Raji (cell line): ENCODE measurements around the gene CACNB4.

ENCODE experiments used
- POLR2A ChIP-seq: IDR thresholded peaks from 2 replicates; pipeline ENCODE4 v1.6.1; 2011; ENCODE audit warnings: low read depth, low read length, control low read depth; ENCODE audit not compliant: insufficient read depth

The CACNB4 gene

DNA sequence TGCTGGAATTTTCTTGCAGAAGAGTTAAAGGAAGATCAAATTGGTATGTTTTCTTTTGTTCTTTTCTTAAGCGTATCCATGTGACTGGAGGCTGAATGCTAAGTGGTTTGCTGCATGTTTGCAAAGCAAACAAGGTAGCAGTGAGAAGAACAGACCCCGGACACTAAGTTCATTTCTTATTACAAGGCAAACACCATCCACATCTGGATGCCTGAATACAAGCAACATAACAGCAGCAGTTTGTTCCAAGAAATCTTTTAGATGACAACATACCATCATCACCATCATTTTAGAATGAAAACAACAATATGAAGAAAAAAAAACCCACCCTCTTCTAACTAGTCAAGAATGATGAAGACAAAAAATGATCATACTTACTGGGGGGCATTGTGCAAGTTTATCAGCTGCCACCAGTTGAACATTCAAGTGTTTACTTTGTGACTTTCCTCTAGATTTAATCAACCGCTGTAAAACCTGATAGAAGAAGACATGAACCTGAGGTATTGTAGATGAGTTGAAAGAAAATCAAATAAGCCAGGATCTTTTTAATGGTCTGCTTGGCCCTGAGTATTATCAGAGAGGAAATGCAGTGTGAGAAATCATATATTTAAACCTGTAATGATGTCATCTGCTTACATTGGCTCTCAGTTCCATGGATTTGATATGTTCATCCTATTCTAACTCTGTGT lies 245.6 kb downstream of the CACNB4 start:
- no peak for TF ChIP-seq POLR2A

DNA sequence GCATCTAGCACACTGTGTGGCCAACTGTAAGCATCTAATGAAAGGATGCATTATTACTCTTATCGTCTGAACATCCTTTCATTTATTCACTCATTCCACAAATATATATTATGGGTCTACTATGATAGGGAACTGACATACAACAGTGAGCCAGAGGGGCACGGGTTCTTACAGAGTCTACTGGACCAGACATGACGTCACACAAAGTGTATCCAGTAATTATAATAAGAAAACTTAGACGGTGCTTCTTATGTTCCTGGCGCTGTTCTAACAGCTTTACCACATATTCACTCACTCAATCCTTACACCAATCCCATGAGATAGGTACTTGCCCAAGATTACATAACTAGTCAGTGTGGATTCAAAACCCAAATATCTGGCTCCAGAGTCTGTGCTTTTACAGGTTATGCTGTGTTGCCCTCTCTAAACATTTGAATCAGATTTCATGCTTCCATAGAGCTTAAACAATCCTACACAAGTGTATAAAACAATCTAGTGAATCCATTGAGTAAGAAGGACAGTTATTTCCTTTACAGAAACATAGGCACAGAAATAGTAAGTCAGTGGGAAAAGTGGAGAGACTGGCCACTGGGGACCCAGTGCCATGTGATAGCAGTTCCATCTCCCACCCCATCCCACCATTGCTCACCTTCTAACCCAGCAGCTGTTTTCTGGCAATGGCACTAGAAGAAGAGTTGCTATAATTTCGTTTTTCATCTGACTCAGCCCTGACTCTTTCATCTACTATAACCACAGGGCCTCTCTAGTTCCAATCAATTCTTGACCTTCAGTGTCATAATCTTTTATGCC lies 246.4 kb downstream of the CACNB4 start:
- no peak for TF ChIP-seq POLR2A

DNA sequence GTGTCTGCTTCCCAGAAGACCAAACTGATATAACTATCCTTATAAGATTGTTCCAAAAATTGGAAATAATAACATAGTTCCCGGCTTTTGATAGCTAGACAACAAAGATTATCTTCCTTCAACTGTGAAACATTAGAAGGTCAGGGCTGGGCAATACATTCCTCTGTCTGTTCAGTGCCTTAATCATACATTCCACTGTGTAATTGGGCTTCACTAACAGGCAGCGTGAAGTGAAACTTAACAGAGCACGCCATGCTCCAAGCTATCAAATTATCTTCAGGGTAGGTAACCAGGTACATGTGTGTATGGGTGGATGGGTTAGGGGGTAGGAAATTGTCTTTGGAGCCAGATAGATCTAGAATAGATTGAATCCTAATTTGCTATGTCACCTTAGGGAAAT lies 247.1 kb downstream of the CACNB4 start:
- no peak for TF ChIP-seq POLR2A

DNA sequence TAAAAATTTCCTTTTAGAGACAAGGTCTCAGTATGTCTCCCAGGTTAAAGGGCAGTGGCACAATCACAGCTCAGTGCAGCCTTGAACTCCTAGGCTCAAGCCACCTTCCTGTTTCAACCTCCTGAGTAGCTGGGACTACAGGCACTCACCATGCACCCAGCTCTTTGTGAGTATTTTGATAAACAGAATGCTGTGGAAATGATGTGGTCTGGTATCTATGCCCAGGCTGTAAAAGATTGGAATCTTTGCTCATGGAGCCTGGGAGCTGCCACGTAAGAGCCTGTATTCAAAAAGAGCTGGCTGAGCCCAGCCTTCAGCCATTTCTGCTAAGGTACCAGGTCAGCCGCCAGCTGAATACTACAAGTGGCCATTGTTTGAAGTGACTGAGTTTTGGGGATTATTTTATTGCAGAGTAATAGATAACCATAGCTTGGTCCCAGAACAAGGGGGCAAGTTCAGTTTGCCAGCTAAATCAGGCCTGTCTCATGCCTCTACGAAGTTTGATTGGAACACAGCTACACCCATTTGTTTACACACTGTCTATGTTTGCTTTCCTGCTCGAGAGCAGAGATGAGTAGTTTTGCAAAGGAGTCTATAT lies 249.3 kb downstream of the CACNB4 start:
- TF ChIP-seq POLR2A, result no peak

DNA sequence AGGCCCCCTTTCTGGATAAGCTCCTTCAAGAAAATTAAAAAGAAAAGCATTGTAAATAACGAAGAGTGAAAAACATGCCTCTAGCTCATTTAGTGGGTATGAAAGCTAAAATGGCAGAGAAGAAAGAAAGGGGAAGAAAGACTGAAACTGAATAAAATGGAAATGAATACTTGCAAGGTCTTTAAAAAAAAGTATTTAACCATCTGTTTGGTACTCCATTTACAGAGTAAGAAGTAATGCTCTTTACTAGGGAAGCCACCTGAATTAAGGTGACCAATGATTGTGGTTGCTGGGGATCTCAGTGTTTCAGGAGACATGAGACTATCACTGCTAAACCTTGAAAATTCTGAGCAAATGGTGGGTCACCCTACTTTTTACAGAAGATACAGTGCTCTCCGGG lies 253.0 kb downstream of the CACNB4 start:
- no peak for TF ChIP-seq POLR2A

DNA sequence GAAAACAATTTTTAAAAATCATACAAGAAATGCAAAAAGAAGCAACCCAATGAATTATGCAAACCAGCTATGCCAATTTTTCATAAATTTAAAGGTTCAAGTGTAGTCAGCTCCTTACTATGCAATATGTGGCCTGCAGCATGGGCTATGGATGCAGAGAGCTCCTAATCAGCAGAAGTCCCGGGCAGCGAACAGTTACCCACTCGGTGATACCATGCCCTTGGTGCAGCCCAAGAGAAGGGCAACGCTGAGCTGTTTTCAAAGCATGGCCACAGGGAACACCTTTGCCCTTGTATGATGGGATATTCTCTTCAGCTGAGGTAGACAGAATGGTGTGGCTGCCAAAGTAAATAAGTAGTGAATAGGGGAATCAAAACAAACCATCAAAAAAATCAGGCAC lies 253.4 kb downstream of the CACNB4 start:
- no peak for TF ChIP-seq POLR2A

DNA sequence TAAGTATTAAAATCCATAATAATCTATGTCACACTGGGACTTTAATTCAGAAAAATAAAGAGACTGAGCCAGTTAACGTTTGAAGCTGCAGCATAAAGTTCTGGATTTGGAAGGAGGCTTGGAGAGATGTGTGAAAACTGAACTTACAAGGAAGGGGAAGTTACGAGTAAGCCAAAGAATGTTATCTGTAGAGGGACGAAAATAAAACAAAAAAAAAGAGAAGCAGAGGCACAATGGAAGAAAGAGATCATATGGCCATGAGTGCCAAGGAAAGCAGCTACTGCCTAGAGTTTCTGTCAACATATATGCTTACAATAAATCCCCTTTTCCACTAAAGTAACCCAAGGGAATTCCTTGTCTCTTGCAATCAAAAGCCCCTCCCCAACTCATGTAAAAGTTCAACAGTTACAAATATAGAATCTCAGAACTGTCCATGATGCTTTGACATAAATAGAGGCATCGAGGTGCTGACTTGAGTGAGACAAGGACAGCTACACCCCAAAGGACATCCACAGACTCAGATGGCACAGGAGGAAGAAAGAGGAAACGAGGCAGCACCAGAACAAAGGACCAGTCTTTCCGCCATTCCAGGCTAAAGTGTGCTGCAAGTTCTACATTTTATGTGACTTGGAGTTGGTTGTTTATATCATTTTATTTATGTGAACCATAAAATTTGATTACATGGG lies 254.5 kb downstream of the CACNB4 start:
- no peak for TF ChIP-seq POLR2A

DNA sequence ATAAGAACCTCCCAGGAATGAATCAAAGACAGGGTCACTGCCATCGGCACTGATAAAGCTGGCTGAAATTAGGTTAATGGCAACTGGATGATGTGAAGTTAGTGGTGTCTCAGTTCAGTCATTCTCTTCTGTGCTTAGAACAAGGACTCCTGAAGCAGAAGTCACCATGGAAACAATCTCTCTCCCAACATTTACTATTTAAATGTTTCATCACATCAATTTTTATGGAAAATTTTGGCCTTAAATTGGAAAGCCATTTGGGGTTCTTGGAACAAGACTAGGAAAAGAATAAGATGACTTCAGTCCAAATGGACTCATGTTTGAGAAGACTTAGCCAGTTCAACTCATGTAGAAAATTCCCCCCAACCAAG lies 255.2 kb downstream of the CACNB4 start:
- TF ChIP-seq POLR2A, result no peak

DNA sequence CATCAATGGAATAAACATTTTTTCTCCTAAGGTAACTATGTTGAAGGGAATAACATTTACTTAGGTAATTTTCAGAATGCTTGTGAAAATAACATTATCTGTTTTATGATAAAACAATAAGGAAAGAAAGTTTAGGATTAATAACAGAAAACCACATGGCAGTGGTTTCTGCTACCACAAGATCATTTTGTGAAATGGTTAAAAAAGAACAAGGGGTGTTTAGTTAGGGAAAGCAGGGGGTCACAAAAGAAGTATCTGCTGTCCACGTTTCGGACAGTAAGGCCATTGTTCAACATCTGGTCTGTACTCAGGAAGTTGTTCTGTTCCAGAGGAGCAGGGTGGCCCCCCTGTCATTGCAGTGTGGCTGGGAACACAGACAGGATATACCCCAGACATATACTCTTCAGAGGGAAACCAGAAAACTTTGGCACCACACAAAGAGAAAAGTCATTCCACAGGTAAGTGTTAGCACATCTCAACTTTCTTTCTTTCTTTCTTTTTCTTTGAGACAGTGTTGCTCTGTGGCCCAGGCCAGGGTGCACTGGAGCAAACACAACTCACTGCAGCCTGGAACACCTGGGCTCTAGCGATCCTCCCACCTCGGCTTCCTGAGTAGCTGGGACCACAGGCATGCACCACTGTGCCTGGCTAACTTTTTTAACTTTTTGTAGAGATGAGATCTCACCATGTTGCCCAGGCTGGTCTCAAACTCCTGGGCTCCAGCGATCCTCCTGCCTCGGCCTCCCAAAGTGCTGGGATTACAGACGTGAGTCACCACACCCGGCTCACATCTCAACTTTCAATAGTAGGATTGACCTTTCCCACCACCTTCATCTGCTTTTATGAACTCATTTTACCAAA lies 255.8 kb downstream of the CACNB4 start:
- TF ChIP-seq POLR2A, result no peak

DNA sequence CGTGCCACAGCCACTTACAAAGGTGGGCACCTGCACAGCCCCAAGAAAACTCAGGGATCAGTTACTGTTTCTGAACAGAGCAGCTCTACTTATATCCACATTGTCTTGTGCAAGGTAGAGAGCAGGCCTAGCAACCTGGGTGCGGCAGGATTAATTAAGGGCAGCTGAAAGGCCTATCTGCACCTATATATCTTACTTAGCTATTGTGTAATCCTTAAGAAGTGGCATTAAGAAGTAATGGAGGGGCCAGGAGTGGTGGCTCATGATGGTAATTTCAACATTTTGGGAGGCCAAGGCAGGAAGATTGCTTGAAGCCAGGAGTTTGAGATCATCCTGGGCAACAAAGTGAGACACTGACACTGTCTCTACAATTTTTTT lies 257.8 kb downstream of the CACNB4 start:
- TF ChIP-seq POLR2A, result no peak

DNA sequence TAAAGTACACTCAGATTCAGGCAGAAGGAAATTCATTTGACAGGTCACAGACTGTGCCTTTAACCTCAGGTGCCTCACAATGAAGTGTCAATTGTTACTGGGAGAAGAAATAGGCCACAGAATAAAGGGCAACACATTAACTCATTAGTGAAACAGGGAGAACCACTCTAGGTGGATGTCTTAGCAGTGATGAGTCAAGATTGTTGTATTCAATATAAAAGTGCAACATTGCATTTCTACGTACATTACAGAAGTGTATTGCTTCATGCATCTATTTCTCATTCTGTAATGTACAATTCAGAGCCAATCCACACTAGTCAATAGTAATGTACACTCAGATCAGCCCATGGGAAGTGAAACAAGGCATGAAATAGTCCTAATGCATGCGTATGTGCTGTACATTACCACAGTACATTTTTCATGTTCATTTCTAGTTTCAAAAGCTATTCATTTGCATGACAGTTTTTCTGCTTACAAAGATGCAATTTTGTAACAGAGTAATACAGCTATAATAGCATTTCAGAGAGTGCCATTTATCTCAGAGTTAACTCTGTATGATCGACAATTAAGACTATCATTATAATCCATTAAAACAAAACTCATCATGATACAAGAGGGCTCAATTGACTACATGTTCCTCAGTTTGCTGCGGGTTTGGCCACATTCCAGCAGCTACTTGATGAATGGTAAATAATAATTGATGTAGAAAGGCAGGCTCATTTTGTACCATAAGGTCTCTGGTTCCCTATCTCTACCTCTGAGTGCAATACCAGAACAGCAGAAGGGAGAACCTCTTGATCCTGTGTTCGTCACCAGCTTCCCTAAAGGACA lies 258.4 kb downstream of the CACNB4 start:
- no peak for TF ChIP-seq POLR2A

DNA sequence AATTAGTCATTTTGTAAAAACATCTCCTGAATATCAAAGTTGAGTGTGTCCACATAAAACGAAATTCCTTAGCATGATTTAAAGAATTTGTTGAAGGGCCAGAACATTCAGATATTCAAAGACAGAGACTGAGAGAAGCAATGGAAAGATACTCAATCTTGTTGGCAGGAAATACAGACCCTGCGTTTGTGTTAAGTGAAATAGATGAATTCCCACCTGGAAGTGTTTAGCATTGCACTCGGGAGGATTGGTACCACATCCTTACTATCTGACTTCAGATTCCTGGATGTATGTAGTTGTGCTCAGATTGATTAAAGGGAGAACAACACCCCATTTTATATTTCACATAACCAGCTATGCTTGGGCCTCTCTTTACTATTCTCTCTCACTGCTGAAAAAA lies 260.9 kb downstream of the CACNB4 start:
- no peak for TF ChIP-seq POLR2A

DNA sequence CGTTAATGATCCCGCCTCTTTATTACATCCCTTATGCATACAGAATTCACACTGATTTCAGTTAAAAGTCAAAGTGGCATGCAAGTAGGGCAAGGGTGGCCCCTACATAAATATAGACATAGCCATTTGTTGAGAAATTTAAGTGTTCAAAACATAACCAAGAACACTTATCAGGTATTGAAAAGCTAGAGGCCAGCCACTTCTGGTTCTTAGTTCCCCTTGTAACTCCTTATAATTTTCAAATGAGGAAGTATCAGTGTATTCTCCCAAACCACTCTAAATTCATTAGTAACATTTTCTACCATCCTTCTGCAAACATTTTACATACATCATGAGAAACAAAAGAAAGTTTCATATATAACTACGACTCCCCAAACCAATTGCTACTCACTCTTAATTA lies 264.9 kb downstream of the CACNB4 start:
- no peak for TF ChIP-seq POLR2A

DNA sequence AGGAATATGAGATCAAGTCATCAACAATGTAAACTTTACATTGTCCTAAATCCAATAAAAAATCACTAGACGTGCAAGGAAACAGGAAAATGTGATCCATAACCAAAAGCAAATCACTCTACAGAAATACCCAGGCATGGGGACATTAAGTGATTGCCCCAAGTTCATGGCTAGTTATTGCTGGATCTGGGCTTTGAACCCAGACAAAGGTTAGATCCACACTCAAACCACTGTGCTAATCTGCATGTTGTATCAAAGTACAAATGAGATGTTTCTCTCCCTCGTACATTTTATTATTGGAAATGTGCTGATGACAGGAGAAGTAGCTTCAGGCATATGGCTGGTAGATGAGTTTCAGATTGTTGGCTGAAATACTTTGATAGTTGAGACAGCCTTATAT lies 267.9 kb downstream of the CACNB4 start:
- TF ChIP-seq POLR2A, result no peak
